Effector memory CD4-positive, alpha-beta T cell (primary cell): ENCODE data around the gene PAPSS1.

Experiments
- DNase-seq, 3 donors: peaks; one replicate each; pipeline ENCODE4 v3.0.0-alpha.2; 2020
- H3K27ac ChIP-seq: 2 replicates; pipeline ENCODE4 v1.7.0; 2013; ENCODE audit warnings: mild to moderate bottlenecking, low read length, moderate library complexity; ENCODE audit not compliant: insufficient read depth, poor library complexity, severe bottlenecking
- H3K27me3 ChIP-seq: replicated peaks from 2 replicates; pipeline ENCODE4 v1.7.0; 2013; ENCODE audit warnings: mild to moderate bottlenecking, low read length; ENCODE audit not compliant: insufficient read depth, control insufficient read depth, poor library complexity, severe bottlenecking
- H3K36me3 ChIP-seq: 2 replicates; pipeline ENCODE4 v1.7.0; 2013; ENCODE audit warnings: mild to moderate bottlenecking, low read length, moderate library complexity; ENCODE audit not compliant: control insufficient read depth, insufficient read depth
- H3K4me1 ChIP-seq: 2 replicates; pipeline ENCODE4 v1.7.0; 2013; ENCODE audit warnings: low read length, mild to moderate bottlenecking; ENCODE audit not compliant: control insufficient read depth, insufficient read depth, poor library complexity, severe bottlenecking
- H3K4me3 ChIP-seq: 2 replicates; pipeline ENCODE4 v1.7.0; 2013; ENCODE audit warnings: low read length, low read depth, mild to moderate bottlenecking; ENCODE audit not compliant: insufficient read depth, poor library complexity, severe bottlenecking
- H3K9me3 ChIP-seq: 2 replicates; pipeline ENCODE4 v1.7.0; 2013; ENCODE audit warnings: mild to moderate bottlenecking, low read length, moderate library complexity; ENCODE audit not compliant: control insufficient read depth
- total RNA-seq, 3 donors: gene quantifications; one replicate each; lab custom pipeline; 2026; lab: John Stamatoyannopoulos, UW

Gene PAPSS1
- 20.1 to 27.3 (median 21.4) reads per million in 3 donors for total RNA-seq

DNA sequence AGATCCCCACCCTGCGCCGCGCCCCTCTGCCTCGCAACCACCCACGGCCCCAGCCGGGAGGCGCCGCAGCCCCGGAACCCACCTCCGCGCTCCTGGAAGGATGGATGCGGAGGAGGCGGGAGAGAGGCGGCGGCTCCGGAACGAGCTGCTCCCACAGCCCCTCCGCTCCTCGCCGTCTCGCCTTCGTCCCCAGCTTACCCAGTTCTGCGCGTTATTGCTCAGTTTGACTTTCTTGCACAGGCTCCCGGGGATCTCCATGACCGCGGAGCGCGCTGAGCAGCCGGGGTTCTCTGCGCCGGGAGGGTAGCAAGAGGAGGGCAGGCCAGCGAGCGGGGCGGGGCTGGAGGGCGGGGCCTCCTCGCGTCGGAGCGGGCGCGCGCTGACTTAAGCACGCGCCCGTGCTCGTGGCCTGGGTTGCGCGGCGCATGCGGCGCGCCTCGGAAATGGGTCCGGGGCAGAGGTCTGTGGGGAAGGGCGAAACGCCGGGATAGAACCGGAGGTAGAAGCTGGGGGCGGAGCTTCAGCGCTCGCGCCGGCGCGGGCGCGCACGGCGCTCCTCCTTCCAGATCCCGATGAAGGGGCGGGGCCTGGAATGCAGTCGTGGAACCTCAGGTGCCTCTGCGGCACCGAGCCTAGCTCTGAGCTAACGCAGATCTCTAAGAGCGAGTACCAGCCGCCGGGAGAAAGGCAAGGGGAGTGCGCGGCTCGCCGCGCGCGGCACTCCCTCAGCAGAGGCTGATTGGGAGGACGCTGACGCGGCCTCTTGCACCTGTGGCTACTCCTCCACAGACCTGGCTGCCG lies at the start of gene PAPSS1:
PAPSS1 (minus strand) TSS at position 313 of the 801 bp plus-strand sequence; CDS start at position 258, 55 bp downstream.
- no peaks in the 10 kb centered on the region for H3K27me3 ChIP-seq

DNA sequence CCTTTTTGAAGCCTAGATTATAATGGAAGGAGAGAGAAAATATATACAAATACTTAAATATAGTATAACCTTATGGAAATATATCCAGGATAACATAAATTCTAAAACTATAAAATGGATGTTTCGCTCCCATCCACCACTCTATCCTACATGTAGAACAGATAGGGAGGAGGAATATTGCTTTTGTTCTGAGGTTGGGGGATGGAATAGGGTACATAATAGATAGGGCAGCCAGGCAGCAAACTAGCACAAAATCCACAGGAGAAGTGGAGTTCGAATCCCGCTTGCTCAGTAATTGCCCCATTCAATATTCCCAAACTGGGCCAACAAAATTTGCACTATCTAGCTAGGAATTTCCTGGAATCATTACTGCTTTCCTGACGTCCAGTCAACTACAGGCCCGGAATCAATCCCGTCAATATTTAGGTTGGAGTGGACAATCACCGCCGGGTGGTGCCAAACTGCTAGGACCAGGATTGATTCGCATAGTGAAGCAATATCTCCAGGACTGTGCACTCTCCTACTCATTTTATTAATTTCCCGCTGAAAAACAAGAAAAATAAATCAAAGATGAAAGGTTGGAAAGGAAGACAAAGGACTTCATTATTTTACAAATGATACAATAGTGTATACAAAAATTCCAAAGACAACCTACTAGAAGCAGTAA lies 40.4 kb upstream of the PAPSS1 start:
- Histone ChIP-seq H3K4me3 (no peak overlapping the region), H3K9me3 (no peaks in the 10 kb centered on the region), H3K27ac (no peak overlapping the region), H3K4me1 (no peaks in the 10 kb centered on the region), H3K27me3 (no peaks in the 10 kb centered on the region), H3K36me3 (no peaks in the 10 kb centered on the region)
- DNase-seq = no peak

More for the DNA sequence above, at the start of gene PAPSS1:
- H3K9me3 ChIP-seq = no peaks in the 10 kb centered on the region
- H3K4me3 ChIP-seq = peak within 1 kb of the TSS; percentile 82
- peaks cover 15% of the 10 kb centered on the region for H3K4me1 ChIP-seq
- DNase-seq = peak; percentile 93
- no peaks in the 10 kb centered on the region for H3K36me3 ChIP-seq
- H3K27ac ChIP-seq = peak within 1 kb of the TSS; percentile 76

DNA sequence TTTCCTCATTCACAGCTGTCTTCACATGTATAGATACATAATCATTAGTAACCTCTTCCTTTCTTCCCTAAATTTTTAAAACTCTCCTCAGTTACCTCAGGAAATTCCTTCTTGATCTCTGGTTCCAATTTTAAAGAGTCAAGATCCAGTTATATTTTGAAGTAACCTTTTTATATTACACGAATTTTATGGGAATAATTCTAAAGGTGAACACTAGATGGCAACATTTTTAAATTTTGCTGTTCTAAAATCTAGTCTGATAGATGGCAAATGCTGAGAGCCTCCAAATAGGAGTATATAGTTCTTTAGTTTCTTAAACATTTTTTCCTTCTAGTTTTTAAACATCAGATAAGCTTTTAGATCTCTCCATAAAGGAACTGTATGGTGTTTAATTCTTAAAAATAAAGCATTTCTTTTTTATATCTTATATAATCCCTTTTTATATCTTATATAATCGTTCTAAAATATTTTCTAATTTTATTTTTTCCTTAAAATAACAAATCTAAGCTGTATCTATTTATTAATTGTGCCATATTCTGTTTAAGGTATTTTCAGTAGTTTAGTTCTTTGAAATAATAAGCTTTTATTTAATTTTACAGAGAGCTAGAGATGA lies 37.9 kb upstream of the PAPSS1 start:
- H3K27ac ChIP-seq = no peak overlapping the region

DNA sequence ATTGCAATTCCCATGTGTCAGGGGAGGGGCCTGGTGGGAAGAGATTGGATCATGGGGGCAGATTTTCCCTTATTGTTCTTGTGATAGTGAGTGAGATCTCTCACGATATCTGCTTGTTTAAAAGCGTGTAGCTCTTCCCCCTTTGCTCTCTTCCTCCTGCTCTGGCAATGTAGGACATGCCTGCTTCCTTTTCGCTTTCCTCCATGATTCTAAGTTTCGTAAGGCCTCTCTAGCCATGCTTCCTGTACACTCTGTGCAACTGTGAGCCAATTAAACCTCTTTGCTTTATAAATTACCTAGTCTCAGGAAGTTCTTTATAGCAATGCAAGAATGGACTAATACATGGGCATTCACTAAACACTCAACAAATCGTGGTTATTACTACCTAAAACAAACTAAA lies 37.2 kb upstream of the PAPSS1 start:
- DNase-seq = no peak
- H3K4me1 ChIP-seq = no peaks in the 10 kb centered on the region
- no peaks in the 10 kb centered on the region for H3K9me3 ChIP-seq
- no peaks in the 10 kb centered on the region for H3K27me3 ChIP-seq
- no peak overlapping the region for H3K4me3 ChIP-seq
- H3K27ac ChIP-seq = no peak overlapping the region
- H3K36me3 ChIP-seq = no peaks in the 10 kb centered on the region

More for the DNA sequence above, 37.9 kb upstream of the PAPSS1 start:
- Histone ChIP-seq H3K4me3 (no peak overlapping the region), H3K9me3 (no peaks in the 10 kb centered on the region), H3K4me1 (no peaks in the 10 kb centered on the region), H3K27me3 (no peaks in the 10 kb centered on the region), H3K36me3 (no peaks in the 10 kb centered on the region)
- DNase-seq = no peak

DNA sequence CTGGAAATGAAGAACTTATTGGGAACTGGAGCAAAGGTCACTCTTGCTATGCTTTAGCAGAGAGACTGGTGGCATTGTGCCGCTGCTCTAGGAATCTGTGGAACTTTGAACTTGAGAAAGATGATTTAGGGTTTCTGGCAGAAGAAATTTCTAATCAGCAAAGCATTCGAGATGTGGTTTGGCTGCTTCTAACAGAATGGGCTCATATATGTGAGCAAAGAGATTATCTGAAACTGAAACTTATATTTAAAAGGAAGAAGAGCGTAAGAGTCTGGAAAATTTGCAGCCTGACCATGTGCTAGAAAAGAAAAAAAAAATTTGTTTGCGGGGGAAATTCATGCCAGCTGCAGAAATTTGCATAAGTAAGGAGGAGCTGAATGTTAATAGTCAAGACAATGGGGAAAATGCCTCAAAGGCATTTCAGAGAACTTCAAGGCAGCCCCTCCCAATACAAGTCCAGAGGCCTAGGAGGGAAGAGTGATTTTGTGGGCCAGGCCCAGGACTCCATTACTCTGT lies 35.9 kb upstream of the PAPSS1 start:
- Histone ChIP-seq H3K4me3 (no peak overlapping the region), H3K27ac (no peak overlapping the region), H3K27me3 (no peaks in the 10 kb centered on the region), H3K36me3 (no peaks in the 10 kb centered on the region), H3K9me3 (no peaks in the 10 kb centered on the region), H3K4me1 (no peaks in the 10 kb centered on the region)
- no peak for DNase-seq

DNA sequence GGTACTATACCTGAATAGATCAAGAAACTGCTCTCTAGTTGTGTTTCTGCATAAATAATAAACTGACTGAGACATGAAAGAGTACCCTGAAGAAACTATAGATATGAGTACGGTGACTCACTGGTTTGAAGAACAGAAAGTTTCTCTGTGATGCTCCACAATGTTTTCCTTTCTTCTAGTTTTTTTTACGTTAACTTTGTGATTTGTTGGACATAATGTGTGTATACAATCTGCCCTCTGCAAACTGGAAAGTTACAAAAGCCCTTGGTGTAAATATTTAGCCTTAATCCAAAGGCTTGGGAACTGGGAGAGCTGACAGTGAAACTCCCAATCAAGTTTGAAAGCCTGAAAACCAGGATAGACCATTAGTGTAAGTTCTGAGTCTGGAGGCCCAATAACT lies 31.6 kb upstream of the PAPSS1 start:
- H3K4me1 ChIP-seq = no peaks in the 10 kb centered on the region
- no peaks in the 10 kb centered on the region for H3K27me3 ChIP-seq
- H3K27ac ChIP-seq = no peak overlapping the region

DNA sequence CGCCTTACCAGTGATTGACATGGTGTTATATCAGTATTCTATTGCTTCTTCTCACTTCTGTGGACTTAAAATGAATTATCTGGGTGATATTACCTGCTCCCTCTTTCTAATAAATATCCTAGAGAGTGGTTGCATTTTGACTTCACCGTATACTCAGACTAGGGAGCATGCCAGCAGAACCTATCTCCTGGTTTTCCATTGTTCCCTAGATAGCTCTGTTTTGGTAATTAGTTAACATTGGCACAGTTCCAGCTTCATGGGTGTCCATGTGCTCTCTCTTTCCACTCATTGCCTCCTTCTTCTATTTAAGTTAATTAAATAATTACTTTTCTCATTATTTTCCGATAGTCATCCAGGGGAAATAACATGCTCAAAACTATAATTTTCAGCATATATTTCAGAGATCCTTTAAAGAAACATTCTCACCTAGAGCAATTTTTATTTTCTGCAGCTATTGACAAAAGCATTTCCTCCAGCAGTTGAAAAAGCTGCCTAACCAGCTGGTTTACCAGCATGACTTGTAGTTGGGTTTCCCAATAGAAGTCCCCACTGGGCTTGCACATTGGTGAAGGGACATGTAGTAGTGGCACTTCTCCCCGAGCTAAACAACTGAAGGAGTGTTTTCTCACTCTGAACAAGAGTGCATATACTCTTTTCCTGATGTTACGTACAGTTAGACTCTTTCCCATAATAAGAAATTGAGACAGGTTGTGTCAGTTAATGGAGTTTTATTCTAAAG lies 27.9 kb upstream of the PAPSS1 start:
- Histone ChIP-seq H3K27me3 (no peaks in the 10 kb centered on the region), H3K36me3 (no peaks in the 10 kb centered on the region), H3K9me3 (no peaks in the 10 kb centered on the region), H3K27ac (no peak overlapping the region), H3K4me1 (no peaks in the 10 kb centered on the region), H3K4me3 (no peak overlapping the region)
- DNase-seq = no peak

More for the DNA sequence above, 31.6 kb upstream of the PAPSS1 start:
- Histone ChIP-seq H3K36me3 (no peaks in the 10 kb centered on the region), H3K9me3 (no peaks in the 10 kb centered on the region), H3K4me3 (no peak overlapping the region)
- DNase-seq = no peak

DNA sequence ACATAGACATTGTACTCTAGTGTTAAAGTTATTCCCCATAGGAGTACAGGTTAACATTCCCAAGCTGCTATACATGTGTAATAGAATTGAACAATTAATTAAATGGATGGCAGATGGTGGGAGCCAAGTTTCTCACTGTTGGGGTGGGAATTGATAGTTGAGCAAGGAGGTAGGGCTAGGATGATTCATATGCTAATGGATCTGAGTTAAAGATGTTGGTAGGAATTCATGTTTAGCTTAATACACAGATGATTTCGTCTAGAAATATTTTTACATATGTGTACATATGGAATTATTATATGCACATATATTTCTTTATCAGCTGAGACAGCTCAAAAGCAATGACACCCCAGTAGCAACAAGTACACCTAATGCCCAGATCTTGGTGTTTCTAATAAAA lies 26.1 kb upstream of the PAPSS1 start:
- H3K27me3 ChIP-seq = no peaks in the 10 kb centered on the region
- H3K4me3 ChIP-seq = no peak overlapping the region
- no peak overlapping the region for H3K27ac ChIP-seq
- H3K4me1 ChIP-seq = no peaks in the 10 kb centered on the region
- no peaks in the 10 kb centered on the region for H3K9me3 ChIP-seq
- no peak for DNase-seq
- H3K36me3 ChIP-seq = no peaks in the 10 kb centered on the region

DNA sequence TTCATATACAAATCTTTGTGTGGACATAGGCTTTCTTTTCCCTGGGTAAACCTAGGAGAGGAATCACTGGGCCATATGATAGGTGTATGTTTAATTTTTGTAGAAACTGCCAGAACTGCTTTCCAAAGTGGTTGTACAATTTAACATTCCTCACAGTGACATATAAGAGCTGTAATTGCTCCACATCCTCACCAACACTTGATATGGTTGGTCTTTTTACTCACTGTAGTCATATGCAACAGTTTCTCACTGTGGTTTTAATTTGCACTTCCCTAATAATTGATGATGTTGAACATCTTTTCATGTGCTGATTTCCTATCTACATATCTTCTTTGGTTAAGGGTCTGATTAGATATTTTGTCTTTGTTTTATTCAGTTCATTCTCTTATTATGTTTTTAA lies 24.5 kb upstream of the PAPSS1 start:
- H3K4me1 ChIP-seq = no peaks in the 10 kb centered on the region
- no peak overlapping the region for H3K4me3 ChIP-seq
- no peaks in the 10 kb centered on the region for H3K27me3 ChIP-seq
- H3K36me3 ChIP-seq = no peaks in the 10 kb centered on the region
- no peak for DNase-seq
- no peak overlapping the region for H3K27ac ChIP-seq
- H3K9me3 ChIP-seq = no peaks in the 10 kb centered on the region
